Astrocyte (in vitro differentiated cells and primary cell): Measurements from ENCODE around the gene DRGX.

Experiments used
- EZH2 ChIP-seq: IDR thresholded peaks from 2 replicates; pipeline ENCODE4 v1.6.1; 2012; ENCODE audit warnings: mild to moderate bottlenecking, low read length, inconsistent platforms; ENCODE audit not compliant: insufficient read depth
- TF ChIP-seq, protein P1 (sequence below): IDR thresholded peaks from 2 replicates; pipeline ENCODE4 v1.5.1; 2011; ENCODE audit warnings: low read depth, mild to moderate bottlenecking, inconsistent platforms, low read length, moderate library complexity; ENCODE audit not compliant: insufficient read depth

DNA sequence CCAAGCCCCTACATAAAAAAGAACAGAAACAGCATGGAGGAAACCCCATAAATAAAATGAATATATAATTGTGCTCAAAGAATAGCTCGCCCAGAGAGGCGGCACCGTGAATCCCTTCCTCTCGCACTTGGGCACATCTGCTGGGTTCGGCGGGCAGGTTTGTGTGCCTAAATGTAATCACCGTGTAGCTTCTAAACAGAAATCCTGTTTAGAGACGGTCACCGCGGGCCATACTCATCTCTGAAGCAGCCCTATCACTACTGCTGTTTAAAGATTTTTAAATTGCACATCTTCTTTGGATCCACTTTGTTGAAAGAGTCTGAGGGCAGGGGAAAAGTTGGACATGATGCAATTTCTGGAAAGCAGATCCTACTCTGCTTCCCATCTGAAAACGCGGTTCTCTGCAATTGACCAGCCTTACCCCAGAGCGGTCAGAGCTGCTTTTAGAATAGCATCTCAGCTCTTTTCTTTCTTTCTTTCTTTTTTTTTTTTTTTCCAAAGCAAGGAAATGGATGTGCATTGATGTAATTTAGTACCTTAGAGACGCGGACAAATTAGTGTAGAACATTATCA is 6.4 kb downstream of the DRGX start:
- TF ChIP-seq, protein P1, sequence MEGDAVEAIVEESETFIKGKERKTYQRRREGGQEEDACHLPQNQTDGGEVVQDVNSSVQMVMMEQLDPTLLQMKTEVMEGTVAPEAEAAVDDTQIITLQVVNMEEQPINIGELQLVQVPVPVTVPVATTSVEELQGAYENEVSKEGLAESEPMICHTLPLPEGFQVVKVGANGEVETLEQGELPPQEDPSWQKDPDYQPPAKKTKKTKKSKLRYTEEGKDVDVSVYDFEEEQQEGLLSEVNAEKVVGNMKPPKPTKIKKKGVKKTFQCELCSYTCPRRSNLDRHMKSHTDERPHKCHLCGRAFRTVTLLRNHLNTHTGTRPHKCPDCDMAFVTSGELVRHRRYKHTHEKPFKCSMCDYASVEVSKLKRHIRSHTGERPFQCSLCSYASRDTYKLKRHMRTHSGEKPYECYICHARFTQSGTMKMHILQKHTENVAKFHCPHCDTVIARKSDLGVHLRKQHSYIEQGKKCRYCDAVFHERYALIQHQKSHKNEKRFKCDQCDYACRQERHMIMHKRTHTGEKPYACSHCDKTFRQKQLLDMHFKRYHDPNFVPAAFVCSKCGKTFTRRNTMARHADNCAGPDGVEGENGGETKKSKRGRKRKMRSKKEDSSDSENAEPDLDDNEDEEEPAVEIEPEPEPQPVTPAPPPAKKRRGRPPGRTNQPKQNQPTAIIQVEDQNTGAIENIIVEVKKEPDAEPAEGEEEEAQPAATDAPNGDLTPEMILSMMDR = no peak
- no peak for TF ChIP-seq EZH2
